ENCODE data around the gene ADAM12.

The ADAM12 gene

GRCh38 chr10:126123466-126123865 lies 264.8 kb downstream of the ADAM12 start:
- Histone ChIP-seq H3K4me2 (ENCODE audit: low read depth, low read length) (no peak overlapping the region), H2AFZ (ENCODE audit: low read length) (no peak overlapping the region), H3K4me3 (ENCODE audit: low read length) (no peak overlapping the region), H3K9ac (ENCODE audit: low read length) (no peak overlapping the region), H3K9me2 (replicated peaks; ENCODE audit: insufficient read depth, low read length) (no peaks in the 10 kb centered on the region), H3K4me1 (ENCODE audit: low read length) (no peaks in the 10 kb centered on the region), H4K20me1 (ENCODE audit: insufficient read depth, low read length) (no peaks in the 10 kb centered on the region), H3K9me3 (replicated peaks; ENCODE audit: insufficient read depth, low read length) (no peaks in the 10 kb centered on the region), H3K79me2 (ENCODE audit: low read length) (no peaks in the 10 kb centered on the region), H3K27me3 (replicated peaks; ENCODE audit: insufficient read depth, low read length) (peaks cover 8% of the 10 kb centered on the region; the same call in 1 of the 2 replicates), H3F3A (ENCODE audit: insufficient read depth, low read length) (no peaks in the 10 kb centered on the region), H3K36me3 (replicated peaks; ENCODE audit: insufficient read depth, low read length) (no peaks in the 10 kb centered on the region), H3K27ac (ENCODE audit: low read length) (no peak overlapping the region)
- DNase-seq = no peak
- TF ChIP-seq CTCF (IDR thresholded peaks at IDR 0.05; ENCODE audit: low read length) (no peak), EZH2 (optimal IDR thresholded peaks at IDR 0.05; ENCODE audit: low read depth, low read length) (no peak), EZH2phosphoT487 (IDR thresholded peaks at IDR 0.05; ENCODE audit: low read length) (no peak)

GRCh38 chr10:126122881-126123280 lies 265.4 kb downstream of the ADAM12 start:
- Histone ChIP-seq H3K4me1 (ENCODE audit: low read length) (no peaks in the 10 kb centered on the region), H2AFZ (ENCODE audit: low read length) (no peak overlapping the region), H3F3A (ENCODE audit: insufficient read depth, low read length) (no peaks in the 10 kb centered on the region), H3K27ac (ENCODE audit: low read length) (no peak overlapping the region), H3K9ac (ENCODE audit: low read length) (no peak overlapping the region), H3K36me3 (replicated peaks; ENCODE audit: insufficient read depth, low read length) (no peaks in the 10 kb centered on the region), H4K20me1 (ENCODE audit: insufficient read depth, low read length) (no peaks in the 10 kb centered on the region), H3K4me3 (ENCODE audit: low read length) (no peak overlapping the region), H3K27me3 (replicated peaks; ENCODE audit: insufficient read depth, low read length) (peaks cover 8% of the 10 kb centered on the region; the same call in 1 of the 2 replicates), H3K9me2 (replicated peaks; ENCODE audit: insufficient read depth, low read length) (no peaks in the 10 kb centered on the region), H3K79me2 (ENCODE audit: low read length) (no peaks in the 10 kb centered on the region), H3K4me2 (ENCODE audit: low read depth, low read length) (no peak overlapping the region), H3K9me3 (replicated peaks; ENCODE audit: insufficient read depth, low read length) (no peaks in the 10 kb centered on the region)
- TF ChIP-seq EZH2phosphoT487 (IDR thresholded peaks at IDR 0.05; ENCODE audit: low read length) (no peak), EZH2 (optimal IDR thresholded peaks at IDR 0.05; ENCODE audit: low read depth, low read length) (no peak), CTCF (IDR thresholded peaks at IDR 0.05; ENCODE audit: low read length) (no peak)
- no peak for DNase-seq

- Histone ChIP-seq H3K9me2 (replicated peaks; ENCODE audit: insufficient read depth, low read length) (no peaks in the 10 kb centered on the region), H3K4me2 (ENCODE audit: low read depth, low read length) (no peak overlapping the region), H3K79me2 (ENCODE audit: low read length) (no peaks in the 10 kb centered on the region), H4K20me1 (ENCODE audit: insufficient read depth, low read length) (no peaks in the 10 kb centered on the region), H3K27me3 (replicated peaks; ENCODE audit: insufficient read depth, low read length) (peaks cover 8% of the 10 kb centered on the region; the same call in 1 of the 2 replicates), H3K9me3 (replicated peaks; ENCODE audit: insufficient read depth, low read length) (no peaks in the 10 kb centered on the region), H3K36me3 (replicated peaks; ENCODE audit: insufficient read depth, low read length) (no peaks in the 10 kb centered on the region), H3K9ac (ENCODE audit: low read length) (no peak overlapping the region), H3F3A (ENCODE audit: insufficient read depth, low read length) (no peaks in the 10 kb centered on the region), H3K4me1 (ENCODE audit: low read length) (no peaks in the 10 kb centered on the region), H2AFZ (ENCODE audit: low read length) (no peak overlapping the region), H3K4me3 (ENCODE audit: low read length) (no peak overlapping the region), H3K27ac (ENCODE audit: low read length) (no peak overlapping the region)
- DNase-seq = no peak
- TF ChIP-seq EZH2phosphoT487 (IDR thresholded peaks at IDR 0.05; ENCODE audit: low read length) = no peak
- no peak for TF ChIP-seq EZH2 (optimal IDR thresholded peaks at IDR 0.05; ENCODE audit: low read depth, low read length)
- no peak for TF ChIP-seq CTCF (IDR thresholded peaks at IDR 0.05; ENCODE audit: low read length)
Observed at GRCh38 chr10:126119599-126119998, 268.7 kb downstream of the ADAM12 start.
